Prostate gland (tissue), 2 donors: ENCODE data around the gene DUSP2. TPM values are rescaled to one million over a fixed set of nuclear protein-coding genes. Genes with fewer than 3 reads are reported as not detected.

ENCODE experiments used
- DNase-seq: peaks from one replicate; pipeline ENCODE4 v3.0.0-alpha.2; 2019; ENCODE audit warnings: low spot score
- H3K27ac ChIP-seq, 2 donors: fragments of 200-600 bp; sonication (generic); 2 replicates each; pipeline ENCODE4 v1.5.1; 2017 to 2019
- H3K27me3 ChIP-seq: fragments of 200-600 bp; sonication (generic); replicated peaks from 2 replicates; pipeline ENCODE4 v1.5.1; 2019; ENCODE audit not compliant: insufficient read depth
- H3K36me3 ChIP-seq, 2 donors: fragments of 200-600 bp; sonication (generic); 1 replicate in 1 of 2; 2 replicates in 1 of 2; pipeline versions ENCODE4 v1.5.1 to v1.8.1; 2017 to 2019
- H3K4me1 ChIP-seq: fragments of 200-600 bp; sonication (generic); replicated peaks from 2 replicates; pipeline ENCODE4 v1.5.1; 2019
- H3K4me3 ChIP-seq, 2 donors: fragments of 200-600 bp; sonication (generic); 2 replicates each; pipeline ENCODE4 v1.5.1; 2017 to 2019
- H3K9me3 ChIP-seq: fragments of 200-600 bp; sonication (generic); 2 replicates; pipeline ENCODE4 v1.5.1; 2017
- CTCF ChIP-seq, 4 experiments: fragments of 200-600 bp in 2 of 4; fragments of 450-650 bp in 2 of 4; sonication (generic) in 2 of 4; IDR thresholded peaks; 1 replicate in 3 of 4; 2 replicates in 1 of 4; pipeline ENCODE4 v1.5.1; 2016 to 2019; ENCODE audit warnings: antibody characterized with exemption in 4 of 4, mild to moderate bottlenecking in 2 of 4, moderate library complexity in 2 of 4
- POLR2A ChIP-seq: fragments of 450-650 bp; IDR thresholded peaks from one replicate; pipeline ENCODE4 v1.6.1; 2016; ENCODE audit warnings: antibody characterized with exemption, mild to moderate bottlenecking
- POLR2AphosphoS5 ChIP-seq: sonication (generic); formaldehyde crosslinking; IDR thresholded peaks from one replicate; pipeline ENCODE4 v1.6.1; 2017; ENCODE audit warnings: antibody characterized with exemption
- whole genome bisulfite sequencing: methylation state at CpG from one replicate; pipeline ENCODE4 v1.1.5; 2018; 5-methylcytosine and 5-hydroxymethylcytosine counted together
- intact Hi-C: fragments of 100-400 bp; cut with DNase I; formaldehyde crosslinking; loops from one replicate; pipeline ENCODE4 v1.14.2; 2022
- total RNA-seq, 2 donors: library from RNA; depleted of rRNA; stranded (reverse); fragments of >200 nt; gene quantifications; one replicate each; pipeline ENCODE4 v1.1.0, GENCODE V29; 2016

DUSP2 gene
- total RNA-seq, 2 donors from 2014 or later, result 5.2 to 45.7 TPM

- H3K4me1 ChIP-seq, result no peaks in the 10 kb centered on the region
- H3K9me3 ChIP-seq, result no peaks in the 10 kb centered on the region
- no peak overlapping the region for H3K4me3 ChIP-seq
- no peak for DNase-seq
- H3K36me3 ChIP-seq, result peaks cover 0 to 12% of the 10 kb centered on the region in 2 donors
- H3K27ac ChIP-seq, result no peak overlapping the region
- WGBS, result 63% methylated on average over 1 of the region's 1 CpG
- intact Hi-C loops, result no loop called here
- TF ChIP-seq POLR2AphosphoS5 (no peak), POLR2A (no peak), CTCF (IDR thresholded peaks at IDR 0.05) (no peak)
- H3K27me3 ChIP-seq, result no peaks in the 10 kb centered on the region
These were observed 40.3 kb upstream of the DUSP2 start for GRCh38 chr2:96185516-96185915.

- no peak for DNase-seq
- no peak for TF ChIP-seq POLR2AphosphoS5
- no peak for TF ChIP-seq POLR2A
- TF ChIP-seq CTCF (IDR thresholded peaks at IDR 0.05), result no peak
- no peaks in the 10 kb centered on the region for H3K27me3 ChIP-seq
- H3K4me1 ChIP-seq, result no peaks in the 10 kb centered on the region
- 76% methylated on average over 8 of the region's 8 CpGs for WGBS
- no peak overlapping the region for H3K4me3 ChIP-seq
- H3K9me3 ChIP-seq, result no peaks in the 10 kb centered on the region
- intact Hi-C loops, result no loop called here
- H3K36me3 ChIP-seq, result peaks cover 0 to 12% of the 10 kb centered on the region in 2 donors
- H3K27ac ChIP-seq, result no peak overlapping the region
These were observed 39.7 kb upstream of the DUSP2 start for GRCh38 chr2:96184989-96185388.

- intact Hi-C loops, result no loop called here
- H3K9me3 ChIP-seq, result no peaks in the 10 kb centered on the region
- no peak overlapping the region for H3K27ac ChIP-seq
- peaks cover 0 to 12% of the 10 kb centered on the region in 2 donors for H3K36me3 ChIP-seq
- WGBS, result 91% methylated on average over 8 of the region's 8 CpGs
- no peak overlapping the region for H3K4me3 ChIP-seq
- no peak for TF ChIP-seq CTCF (IDR thresholded peaks at IDR 0.05)
- TF ChIP-seq POLR2AphosphoS5, result no peak
- TF ChIP-seq POLR2A, result no peak
- DNase-seq, result no peak
- no peaks in the 10 kb centered on the region for H3K27me3 ChIP-seq
- H3K4me1 ChIP-seq, result no peaks in the 10 kb centered on the region
These were observed 38.9 kb upstream of the DUSP2 start for GRCh38 chr2:96184188-96184587.

GRCh38 chr2:96181529-96181928, 36.3 kb upstream of the DUSP2 start:
- Histone ChIP-seq H3K36me3 (peaks cover 0 to 8% of the 10 kb centered on the region in 2 donors), H3K4me3 (no peak overlapping the region), H3K27ac (no peak overlapping the region), H3K9me3 (no peaks in the 10 kb centered on the region), H3K27me3 (no peaks in the 10 kb centered on the region), H3K4me1 (no peaks in the 10 kb centered on the region)
- TF ChIP-seq POLR2A (no peak), CTCF (IDR thresholded peaks at IDR 0.05) (no peak), POLR2AphosphoS5 (no peak)
- 70% methylated on average over 5 of the region's 5 CpGs for WGBS
- no peak for DNase-seq
- intact Hi-C loops, result no loop called here

- Histone ChIP-seq H3K9me3 (no peaks in the 10 kb centered on the region), H3K4me1 (no peaks in the 10 kb centered on the region), H3K36me3 (no peaks in the 10 kb centered on the region), H3K27ac (no peak overlapping the region), H3K4me3 (no peak overlapping the region), H3K27me3 (no peaks in the 10 kb centered on the region)
- no peak for DNase-seq
- intact Hi-C loops, result no loop called here
- TF ChIP-seq POLR2A (no peak), POLR2AphosphoS5 (no peak), CTCF (IDR thresholded peaks at IDR 0.05) (no peak)
These were observed 35.3 kb upstream of the DUSP2 start for GRCh38 chr2:96180521-96180920.
